ELR (cell line): ENCODE measurements around the gene LARP1.

ENCODE experiments used
- DNase-seq: peaks from one replicate; pipeline ENCODE4 v3.0.0-alpha.2; 2015; ENCODE audit warnings: low read depth

The LARP1 gene

GRCh38 chr5:154762261-154762660 lies 7.1 kb downstream of the LARP1 start:
- no peak for DNase-seq

- no peak for DNase-seq
Observed at GRCh38 chr5:154762700-154763099, 7.5 kb downstream of the LARP1 start.

GRCh38 chr5:154764967-154765366 lies 9.8 kb downstream of the LARP1 start:
- no peak for DNase-seq

GRCh38 chr5:154765396-154765925 lies 10.3 kb downstream of the LARP1 start:
- DNase-seq, result no peak

- no peak for DNase-seq
Observed at GRCh38 chr5:154766558-154767281, 11.5 kb downstream of the LARP1 start.

- no peak for DNase-seq
Observed at GRCh38 chr5:154767576-154767975, 12.4 kb downstream of the LARP1 start.

- DNase-seq, result no peak
Observed at GRCh38 chr5:154768207-154768606, 13.0 kb downstream of the LARP1 start.

- no peak for DNase-seq
Observed at GRCh38 chr5:154770111-154770510, 14.9 kb downstream of the LARP1 start.

GRCh38 chr5:154771383-154771901 lies 16.3 kb downstream of the LARP1 start:
- DNase-seq, result peak; percentile 72

GRCh38 chr5:154773326-154773725 lies 18.1 kb downstream of the LARP1 start:
- DNase-seq, result no peak

- DNase-seq, result no peak
Observed at GRCh38 chr5:154776167-154776566, 21.0 kb downstream of the LARP1 start.

GRCh38 chr5:154778534-154778933 lies 23.4 kb downstream of the LARP1 start:
- peak; percentile 29 for DNase-seq

GRCh38 chr5:154779105-154779504 lies 23.9 kb downstream of the LARP1 start:
- DNase-seq, result peak; percentile 93

GRCh38 chr5:154780128-154780527 lies 25.0 kb downstream of the LARP1 start:
- DNase-seq, result no peak

- no peak for DNase-seq
Observed at GRCh38 chr5:154782326-154782725, 27.1 kb downstream of the LARP1 start.

GRCh38 chr5:154782812-154783592 lies 27.8 kb downstream of the LARP1 start:
- no peak for DNase-seq

GRCh38 chr5:154783774-154784460 lies 28.7 kb downstream of the LARP1 start:
- DNase-seq, result no peak

- DNase-seq, result no peak
Observed at GRCh38 chr5:154784856-154785255, 29.7 kb downstream of the LARP1 start.

- DNase-seq, result no peak
Observed at GRCh38 chr5:154786414-154786813, 31.2 kb downstream of the LARP1 start.

- DNase-seq, result no peak
Observed at GRCh38 chr5:154788212-154788611, 33.0 kb downstream of the LARP1 start.

- DNase-seq, result no peak
Observed at GRCh38 chr5:154791535-154791934, 36.4 kb downstream of the LARP1 start.
